HG03039 (cell line): ENCODE data around the gene ARHGEF28.

Experiments used
- ATAC-seq: cut with Tn5 transposase; IDR thresholded peaks from one replicate; pipeline ENCODE4 v1.9.1; 2021; ENCODE audit warnings: mild to moderate bottlenecking, moderate library complexity; ENCODE audit not compliant: unreplicated experiment

Gene ARHGEF28

DNA sequence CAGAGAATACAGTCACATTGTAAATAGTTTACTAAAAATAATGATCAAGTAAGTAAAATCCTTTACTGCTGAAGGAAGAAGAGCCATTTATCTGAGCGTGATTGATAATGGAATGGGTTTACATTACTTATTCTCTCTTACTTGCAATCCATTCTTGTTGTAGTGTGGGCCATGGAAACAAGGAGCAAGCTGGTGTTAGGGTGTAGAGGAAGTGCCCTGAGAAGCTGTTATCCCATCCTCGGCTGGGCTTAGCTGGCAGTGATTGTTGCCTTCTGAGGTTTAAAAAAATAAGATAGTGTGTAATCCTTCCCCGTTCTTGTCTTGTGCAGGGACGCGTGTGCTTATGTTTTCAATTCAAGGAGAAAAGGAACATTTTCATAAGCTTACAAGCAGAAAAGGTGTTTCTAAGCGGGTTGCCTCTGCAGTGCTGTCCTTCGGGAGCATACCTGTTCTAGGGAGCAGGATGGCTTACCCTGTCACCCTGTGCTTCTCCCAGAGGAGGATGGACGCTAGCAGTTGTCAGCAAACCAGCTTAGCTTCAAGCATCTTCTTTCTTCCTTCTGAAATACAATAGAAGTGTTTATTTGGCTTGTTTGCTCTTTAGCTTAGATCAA is 188.3 kb downstream of the ARHGEF28 start:
- ATAC-seq: no peak

DNA sequence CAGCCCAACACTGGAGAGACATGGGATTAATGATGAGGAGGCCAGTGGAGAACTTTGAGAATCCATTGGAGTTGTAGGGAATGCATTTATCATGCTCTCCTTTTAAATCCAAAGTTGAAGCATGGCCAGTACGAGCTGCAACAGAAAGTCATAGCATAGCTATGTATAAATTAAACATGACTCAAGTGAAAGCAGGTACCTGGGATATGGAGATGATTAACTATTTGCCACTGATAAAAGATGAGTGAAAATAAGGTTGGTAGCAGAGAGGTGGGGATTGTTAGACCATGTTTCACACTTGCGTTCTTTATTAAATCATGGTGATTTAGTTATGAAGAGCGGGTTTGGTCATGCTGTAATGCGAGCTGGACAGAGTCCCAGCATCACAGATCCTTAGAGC is 189.6 kb downstream of the ARHGEF28 start:
- ATAC-seq: no peak

DNA sequence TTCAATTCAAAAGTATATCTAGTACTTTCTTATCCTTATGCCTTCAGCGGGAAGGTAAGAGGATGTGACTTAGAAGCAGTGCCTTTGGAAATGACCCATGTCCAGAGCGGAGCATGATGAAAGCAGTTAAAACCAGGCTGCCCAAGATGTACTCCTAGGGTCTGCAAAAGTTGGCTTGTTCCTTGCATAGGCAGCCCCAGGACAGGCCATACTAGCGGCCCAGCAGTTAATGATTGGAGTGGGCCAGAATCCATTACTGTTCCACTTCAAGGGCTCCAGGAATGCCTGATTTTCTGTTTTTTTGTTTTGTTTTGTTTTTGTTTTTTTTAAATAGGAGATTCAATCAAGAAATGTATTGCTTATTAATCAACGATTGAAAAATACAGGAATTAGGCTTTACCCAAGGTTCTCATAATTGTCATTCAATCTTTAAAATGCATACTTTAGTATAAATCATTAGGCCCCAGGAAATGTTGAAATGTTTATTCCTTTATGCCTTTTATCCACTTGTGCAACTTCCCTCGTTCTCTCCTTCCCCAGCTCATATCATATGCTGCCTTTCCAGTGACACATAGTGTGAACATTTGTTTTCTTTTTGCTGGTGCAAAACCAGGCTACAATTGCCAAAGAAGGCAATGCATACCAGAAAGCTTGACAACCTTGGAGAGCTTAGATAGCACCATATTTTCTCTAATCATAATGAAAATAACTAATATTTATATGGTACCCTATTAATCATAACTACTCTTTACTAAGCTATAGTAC is 190.8 kb downstream of the ARHGEF28 start:
- ATAC-seq: no peak

DNA sequence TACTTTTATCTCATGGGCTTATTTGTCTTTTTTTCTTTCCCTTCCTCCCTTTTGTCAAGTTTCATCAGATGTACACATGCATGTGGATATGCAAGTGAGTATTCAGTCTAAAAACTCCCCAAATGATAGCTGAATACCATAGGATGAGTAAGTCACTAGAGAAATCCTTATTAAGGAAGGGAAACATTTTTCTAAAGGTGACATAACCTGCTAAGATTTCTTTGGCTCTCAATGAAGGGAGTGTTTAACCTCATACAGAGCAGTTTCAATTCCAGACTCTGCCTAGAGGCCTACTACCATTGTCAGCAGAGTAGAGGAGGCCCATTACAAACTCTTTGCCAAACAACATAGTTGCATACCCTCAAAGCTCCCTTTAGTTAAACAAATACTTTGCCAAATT is 192.4 kb downstream of the ARHGEF28 start:
- ATAC-seq: no peak

DNA sequence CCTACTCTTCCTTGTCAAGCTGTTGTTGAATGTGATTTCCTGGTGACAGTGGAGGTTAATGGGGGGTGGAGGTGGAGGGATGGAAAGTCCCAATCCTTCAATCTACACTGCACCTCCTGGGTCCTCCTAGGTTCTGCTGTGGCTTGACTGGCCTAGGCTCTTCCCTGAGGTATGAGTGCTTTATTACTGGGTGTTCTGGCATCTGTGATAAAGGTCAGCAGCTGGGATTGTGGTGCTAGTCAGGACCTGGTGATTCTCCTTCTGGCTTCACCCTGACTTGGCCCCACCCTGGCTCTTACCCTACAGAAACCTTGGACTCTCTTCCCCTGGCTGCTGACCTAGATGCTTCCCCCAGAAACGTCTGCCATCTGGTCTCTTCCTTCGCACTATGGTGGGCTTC is 194.3 kb downstream of the ARHGEF28 start:
- no peak for ATAC-seq

DNA sequence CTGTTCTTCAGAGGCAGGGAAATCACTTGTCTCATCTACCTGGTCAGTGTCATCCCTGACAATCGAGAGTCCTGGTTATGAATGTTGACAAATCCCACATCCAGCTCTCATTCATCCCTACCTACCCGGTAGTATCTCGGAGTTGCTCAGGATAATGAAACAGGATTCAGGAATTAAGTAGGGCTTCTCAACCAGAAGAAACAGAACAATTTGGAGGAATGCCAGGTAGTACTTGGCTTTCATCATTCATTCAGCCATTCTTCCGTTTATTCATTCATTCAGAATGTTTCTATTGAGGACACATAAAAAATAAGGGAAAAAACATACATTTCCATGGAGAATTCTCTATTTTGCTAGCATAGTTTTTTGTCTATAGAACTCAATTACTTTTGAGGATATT is 195.0 kb downstream of the ARHGEF28 start:
- no peak for ATAC-seq

DNA sequence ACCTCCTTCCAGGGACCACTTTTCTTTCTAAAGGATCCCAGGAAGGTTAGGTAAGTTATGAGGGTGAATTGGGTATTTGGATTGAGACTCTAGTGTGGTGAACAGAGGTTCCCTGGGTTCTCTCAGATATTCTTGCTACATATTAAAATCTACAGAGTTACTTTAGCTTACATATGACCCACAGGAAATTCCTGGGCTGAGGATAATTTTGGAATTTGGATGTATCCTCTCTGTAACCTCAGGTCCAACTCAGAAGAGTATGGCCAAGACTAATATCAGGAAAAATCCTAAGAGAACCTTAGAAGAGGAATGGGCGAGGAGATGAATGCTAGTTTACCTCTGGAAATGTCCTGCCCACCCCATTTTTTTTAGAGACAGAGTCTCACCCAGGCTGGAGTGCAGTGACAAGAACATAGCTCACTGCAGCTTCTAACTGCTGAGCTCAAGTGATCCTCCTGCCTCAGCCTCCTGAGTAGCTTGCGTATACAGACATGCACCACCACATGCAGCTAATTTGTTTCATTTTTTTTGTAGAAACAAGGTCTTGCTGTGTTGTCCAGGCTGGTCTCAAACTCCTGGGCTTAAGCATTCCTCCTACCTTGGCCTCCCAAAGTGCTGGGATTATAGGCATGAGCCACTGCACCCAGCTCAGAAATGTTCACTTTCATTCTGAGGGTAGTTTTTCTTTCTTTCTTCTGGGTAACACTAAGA is 196.4 kb downstream of the ARHGEF28 start:
- ATAC-seq: no peak

DNA sequence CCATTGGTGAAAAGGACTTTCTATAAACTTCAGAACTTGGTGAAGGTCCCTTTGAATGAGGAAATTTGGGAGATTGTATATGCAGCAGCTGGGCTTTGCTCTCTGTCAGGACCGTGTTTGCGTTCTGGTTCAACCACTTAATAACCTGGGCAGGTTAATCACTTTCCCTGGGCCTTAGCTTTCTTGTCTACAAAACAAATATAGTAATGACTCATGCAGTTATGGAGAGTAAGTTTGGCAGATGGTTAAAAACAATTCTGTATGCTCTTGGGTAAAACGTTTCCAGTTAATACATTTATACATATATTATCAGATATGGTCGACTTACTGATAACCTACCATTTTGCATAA is 197.0 kb downstream of the ARHGEF28 start:
- no peak for ATAC-seq

DNA sequence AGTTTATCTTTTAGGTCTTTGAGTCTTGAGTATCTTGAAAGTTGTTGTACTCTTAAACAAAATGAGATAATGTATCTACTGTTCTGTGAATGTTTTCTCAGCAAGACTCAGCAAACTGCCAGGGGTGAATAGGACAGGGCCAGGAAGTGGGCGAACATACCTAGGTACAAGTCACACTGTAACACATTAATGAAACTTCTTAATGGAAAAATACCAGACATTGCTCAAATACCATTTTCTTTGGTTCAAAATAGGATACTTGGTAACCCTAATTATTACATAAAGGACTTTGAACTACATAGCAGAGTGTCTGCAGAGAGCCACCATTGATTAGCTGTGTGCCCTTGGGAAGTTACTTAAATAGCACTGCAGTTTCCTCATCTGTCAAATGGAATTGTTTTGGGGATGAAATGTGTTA is 197.5 kb downstream of the ARHGEF28 start:
- ATAC-seq: no peak

DNA sequence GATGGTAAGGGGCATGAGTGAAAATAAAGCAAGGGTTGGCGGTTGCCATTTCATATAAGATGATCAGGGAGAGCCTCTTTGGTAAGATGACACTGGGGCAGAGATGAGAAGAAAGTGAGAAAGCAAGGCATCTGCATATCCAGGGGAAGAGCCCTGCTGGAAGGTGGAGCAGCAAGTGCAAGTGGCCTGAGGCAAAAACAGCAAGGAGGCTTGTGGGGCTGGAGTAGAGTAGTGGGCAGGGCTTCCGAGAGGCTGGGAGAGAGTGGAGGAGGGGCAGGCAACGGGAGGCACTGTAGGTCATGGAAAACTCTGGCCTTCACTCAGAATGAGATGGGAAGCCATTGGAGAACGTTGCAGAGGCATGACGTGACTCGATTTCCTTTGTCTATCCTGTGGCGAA is 199.2 kb downstream of the ARHGEF28 start:
- ATAC-seq: no peak

DNA sequence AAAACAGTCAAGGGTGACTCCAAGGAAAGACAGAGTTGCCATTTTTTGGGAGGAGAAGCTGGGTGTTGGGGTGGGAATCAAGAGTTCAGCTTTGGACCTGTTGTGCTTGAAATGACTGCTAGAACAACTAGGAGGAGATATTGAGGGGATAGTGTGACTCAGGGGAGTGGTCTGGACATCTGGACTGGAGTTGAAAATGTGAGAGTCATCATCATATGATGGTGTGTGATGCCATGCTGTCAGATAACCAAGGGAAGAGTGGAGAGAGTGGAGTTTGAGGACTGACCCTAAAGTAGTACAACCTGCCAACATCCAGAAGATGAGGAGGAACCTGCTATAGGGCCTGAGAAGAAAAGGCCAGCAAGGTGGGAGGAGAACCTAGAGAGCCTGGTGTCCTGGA is 199.7 kb downstream of the ARHGEF28 start:
- no peak for ATAC-seq

DNA sequence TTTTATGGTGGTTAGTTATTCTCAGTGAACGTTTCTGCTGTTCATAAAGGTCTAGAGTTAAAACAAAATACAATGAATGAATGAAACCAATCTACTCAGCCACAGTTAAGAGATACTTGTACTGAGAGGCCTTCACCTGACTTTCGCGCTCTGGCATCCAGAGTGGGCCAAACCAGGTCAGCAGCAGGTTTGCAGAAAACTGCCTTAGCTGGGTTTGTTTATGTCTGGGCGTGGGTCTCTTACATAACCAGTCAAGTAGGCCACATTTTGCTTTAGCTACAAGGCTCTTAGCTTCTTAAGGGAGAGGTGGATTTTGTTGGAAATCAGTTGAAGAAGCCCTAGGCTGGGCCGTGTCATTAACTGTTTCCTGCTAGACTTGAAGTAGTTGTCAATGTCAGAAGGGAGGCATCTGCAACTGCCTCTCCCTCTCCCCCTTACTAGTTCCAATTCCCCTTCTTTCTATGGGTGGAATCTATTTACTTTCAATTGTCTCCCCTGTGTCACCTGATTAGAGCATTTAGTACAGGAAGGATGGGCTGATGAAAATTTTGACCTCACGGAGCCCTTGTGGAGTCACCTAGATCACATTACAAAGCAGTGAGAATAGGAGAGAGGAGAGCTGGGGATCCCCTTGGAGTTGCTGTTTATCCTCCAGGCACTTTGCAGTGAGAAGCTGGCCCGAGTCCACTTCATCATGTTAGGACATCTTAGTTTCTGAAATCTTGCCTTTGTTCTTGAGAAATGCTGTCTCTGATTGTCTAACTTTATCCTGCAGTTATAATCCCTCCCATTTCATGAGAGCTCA is 200.5 kb downstream of the ARHGEF28 start:
- ATAC-seq: no peak

DNA sequence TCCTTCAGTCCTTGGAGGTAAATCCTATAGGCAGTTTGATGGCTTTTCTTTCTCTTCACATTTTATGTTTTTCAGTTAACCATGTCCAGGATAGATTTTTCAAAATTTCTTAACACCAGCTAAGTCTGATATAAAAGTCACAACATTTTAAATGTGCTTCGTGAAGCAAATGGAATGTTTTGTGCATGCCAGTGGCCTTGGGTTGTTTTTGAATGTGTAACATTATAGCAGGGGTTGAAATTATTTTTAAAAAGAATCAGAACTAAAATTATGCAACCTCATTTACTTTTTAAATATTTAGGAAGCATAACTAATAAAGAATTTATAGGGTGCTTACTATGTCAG is 201.1 kb downstream of the ARHGEF28 start:
- ATAC-seq: no peak

DNA sequence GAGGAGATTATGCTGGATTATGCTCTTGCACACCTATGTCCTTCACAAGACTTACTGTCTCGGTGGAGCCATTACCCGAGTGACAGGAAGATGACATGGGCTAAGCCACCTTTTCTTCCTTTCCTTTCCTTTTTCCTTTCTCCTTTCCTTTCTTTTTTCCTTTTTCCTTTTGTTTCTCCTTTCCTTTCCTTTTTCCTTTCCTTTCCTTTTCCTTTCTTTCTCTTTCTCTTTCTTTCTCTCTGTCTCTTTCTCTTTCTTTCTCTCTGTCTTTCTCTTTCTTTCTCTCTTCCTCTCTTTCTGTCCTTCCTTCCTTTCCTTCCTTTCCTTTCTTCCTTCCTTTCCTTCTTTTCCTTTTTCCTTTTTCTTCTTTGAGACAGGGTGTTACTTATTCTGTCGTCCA is 202.5 kb downstream of the ARHGEF28 start:
- no peak for ATAC-seq

DNA sequence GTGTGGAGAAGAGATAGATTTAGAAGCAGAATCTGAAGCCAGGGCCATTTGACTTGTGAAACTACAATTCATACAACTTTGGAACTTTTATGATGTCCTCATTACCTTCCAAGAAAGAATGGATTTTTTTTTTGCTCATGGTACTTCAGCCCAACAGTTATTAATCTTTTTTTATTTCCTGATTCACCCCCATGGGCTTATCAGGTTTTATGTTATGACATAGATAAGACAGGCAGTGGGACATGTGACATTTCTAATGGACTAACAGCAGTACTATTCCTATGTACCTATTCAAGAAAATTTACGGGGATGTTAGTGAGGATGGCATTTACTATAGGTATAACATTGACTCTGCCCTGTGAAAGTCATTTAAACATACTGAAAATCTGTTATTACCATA is 204.7 kb downstream of the ARHGEF28 start:
- ATAC-seq: no peak

DNA sequence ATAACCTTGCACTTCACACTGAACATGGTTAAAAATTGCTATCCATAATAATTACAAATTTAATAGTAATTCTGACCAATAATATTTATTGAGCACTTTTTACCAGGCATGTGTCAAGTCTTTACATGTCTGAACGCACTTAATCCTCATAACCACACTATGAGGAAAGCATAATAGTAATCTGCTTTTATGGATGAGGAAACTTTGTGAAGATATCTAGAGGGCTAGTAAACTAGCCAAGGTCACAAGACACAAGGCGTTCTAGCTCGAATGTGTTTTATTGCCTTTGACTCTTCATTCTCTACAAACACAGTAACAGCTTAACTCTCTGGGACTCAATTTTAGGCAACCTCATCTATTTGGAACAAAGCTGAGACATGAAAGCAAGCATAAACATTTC is 205.1 kb downstream of the ARHGEF28 start:
- no peak for ATAC-seq

DNA sequence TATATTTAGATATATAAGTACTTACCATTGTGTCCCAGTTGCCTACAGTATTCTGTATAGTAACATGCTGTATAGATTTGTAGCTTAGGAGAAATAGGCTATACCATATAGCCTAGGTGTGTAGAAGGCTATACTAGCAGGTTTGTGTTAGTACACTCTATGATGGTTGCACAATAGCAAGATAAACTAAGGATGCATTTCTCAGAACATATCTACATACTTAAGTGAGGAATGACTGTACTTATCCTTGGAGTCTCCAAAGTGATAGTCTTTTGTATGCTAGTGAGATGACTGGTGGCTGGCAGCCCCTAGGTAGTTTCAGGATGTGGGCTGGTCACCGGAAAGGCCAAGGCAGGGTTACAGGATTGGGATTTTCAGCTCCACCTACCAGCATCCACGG is 208.7 kb downstream of the ARHGEF28 start:
- ATAC-seq: no peak

DNA sequence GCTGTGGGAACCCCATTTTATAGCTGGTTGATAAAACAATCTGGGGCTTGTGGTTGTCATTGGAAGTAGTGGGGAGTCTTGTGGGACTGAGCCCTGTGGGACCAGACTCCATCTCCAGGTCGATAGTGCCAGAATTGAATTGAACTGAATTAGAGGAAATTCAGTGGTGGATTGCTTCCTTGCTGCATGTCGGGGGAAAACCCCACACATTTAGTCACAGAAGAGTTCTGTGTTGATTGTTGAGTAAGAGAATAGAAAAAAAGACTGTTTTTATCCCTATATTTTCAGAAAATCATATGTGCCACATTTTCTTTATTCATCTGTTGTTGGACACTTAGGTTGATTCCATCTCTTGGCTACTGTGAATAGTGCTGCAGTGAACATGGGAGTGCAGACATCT is 209.7 kb downstream of the ARHGEF28 start:
- ATAC-seq: no peak

DNA sequence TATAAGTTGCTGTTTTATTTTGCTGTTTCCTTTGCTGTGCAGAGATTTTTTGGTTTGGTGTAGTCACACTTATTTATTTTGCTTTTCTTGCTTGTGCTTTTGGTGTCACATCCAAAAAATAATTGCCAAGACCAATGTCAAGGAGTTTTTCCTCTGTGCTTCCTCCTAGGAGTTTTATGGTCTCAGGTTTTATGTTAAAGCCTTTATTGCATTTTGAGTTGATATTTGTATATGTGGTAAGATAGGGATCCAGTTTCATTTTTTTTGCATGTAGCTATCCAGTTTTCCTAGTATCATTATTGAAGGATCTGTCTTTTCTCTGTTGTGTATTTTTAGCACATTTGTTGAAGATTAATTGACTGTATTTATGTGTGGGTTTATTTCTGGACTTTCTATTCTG is 210.6 kb downstream of the ARHGEF28 start:
- no peak for ATAC-seq

DNA sequence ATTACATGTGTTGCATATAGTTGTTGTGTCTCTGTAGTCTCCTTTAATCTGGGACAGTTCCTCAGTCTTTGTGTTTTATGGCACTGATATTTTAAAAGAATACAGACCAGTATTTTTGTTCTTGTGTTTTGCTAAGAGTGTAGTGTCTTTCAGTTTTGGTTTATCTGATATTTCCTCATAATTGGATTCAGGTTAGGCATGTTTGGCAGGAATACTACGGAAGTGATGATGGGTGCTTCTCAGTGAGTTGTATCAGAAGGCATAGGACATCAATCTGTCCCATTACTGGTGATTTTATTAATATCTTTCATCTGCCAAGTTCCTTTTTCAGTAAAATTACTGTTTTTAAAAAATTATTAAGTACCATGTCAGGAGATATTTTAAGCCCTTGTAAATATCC is 212.9 kb downstream of the ARHGEF28 start:
- ATAC-seq: no peak

DNA sequence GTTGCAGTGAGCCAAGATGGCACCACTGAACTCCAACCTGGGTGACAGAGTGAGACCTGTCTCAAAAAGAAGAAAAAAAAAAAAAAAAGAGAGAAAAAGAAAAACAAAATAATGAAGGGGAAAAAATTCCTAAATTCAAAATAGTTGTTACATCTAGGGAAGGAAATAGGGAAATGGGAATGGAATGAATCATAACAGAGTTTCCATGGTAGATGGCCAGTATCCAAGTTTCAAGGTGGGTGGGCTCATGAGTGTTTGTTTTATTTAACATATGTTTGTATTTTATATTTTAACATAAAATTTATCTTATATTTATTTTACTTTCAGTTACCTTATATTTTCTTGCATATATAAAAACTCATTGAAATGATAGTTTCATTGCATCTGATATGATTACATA is 215.6 kb downstream of the ARHGEF28 start:
- no peak for ATAC-seq

DNA sequence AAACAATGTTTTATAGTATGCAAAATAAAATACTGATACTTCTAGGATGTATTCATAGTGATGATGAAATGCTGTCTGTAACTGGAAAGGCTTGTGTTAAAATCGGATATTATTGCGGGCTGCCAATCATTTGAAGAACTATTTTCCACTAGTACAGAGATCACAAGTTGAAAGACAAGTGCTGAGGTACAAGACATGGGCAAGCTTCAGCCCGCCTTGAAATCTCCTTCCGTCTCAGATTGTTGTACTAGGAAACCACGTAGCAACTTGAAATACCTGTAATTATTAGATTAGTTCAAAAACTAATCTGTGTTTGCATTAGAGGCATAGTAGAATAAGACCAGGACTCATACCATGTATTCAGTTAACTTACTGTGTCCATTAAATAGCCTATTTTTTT is 218.2 kb downstream of the ARHGEF28 start:
- ATAC-seq: no peak
